Motor neuron (in vitro differentiated cells): Measurements from ENCODE around the gene TMEM79. TPM values are rescaled to one million over a fixed set of nuclear protein-coding genes. Genes with fewer than 3 reads are reported as not detected.
"Not testable (repeated sequence)": the region's sequence is repeated elsewhere in the genome, so short reads cannot be mapped to it uniquely, and the experiment has no call there.

Experiments used
- ATAC-seq, 8 experiments: fragments of 200-7000 bp; cut with Tn5 transposase; replicated peaks in 6 of 8; 2 replicates each; pipeline ENCODE4 v1.8.0; 2021; ENCODE audit warnings: mild to moderate bottlenecking in 8 of 8, moderate library complexity in 8 of 8
- H3K27ac ChIP-seq, 2 donors: fragments of 250-450 bp; sonication (Bioruptor Pico); 2 replicates each; pipeline ENCODE4 v1.9.0; 2021; ENCODE audit warnings: antibody characterized with exemption in 2 of 2, mild to moderate bottlenecking in 2 of 2, moderate library complexity in 1 of 2
- H3K4me1 ChIP-seq, 2 donors: fragments of 250-450 bp; sonication (Bioruptor Pico); replicated peaks in 1 of 2; 2 replicates each; pipeline ENCODE4 v1.6.1; 2021; ENCODE audit warnings: antibody characterized with exemption in 2 of 2, mild to moderate bottlenecking in 2 of 2, moderate library complexity in 1 of 2
- H3K4me3 ChIP-seq, 5 donors: fragments of 250-450 bp; sonication (Bioruptor Pico); 2 replicates each; pipeline ENCODE4 v1.9.0; 2021; ENCODE audit warnings: antibody characterized with exemption in 5 of 5, mild to moderate bottlenecking in 5 of 5, moderate library complexity in 4 of 5
- WGBS, 10 experiments: fragments of 450-650 bp; shearing (Covaris generic); methylation state at CpG; one replicate each; pipeline ENCODE4 v1.0.0; 2022; 5-methylcytosine and 5-hydroxymethylcytosine counted together
- in situ Hi-C, 9 experiments: fragments of 400-800 bp; cut with MboI; loops; one replicate each; pipeline ENCODE4 v1.15.0; 2021; ENCODE audit warnings: low sequenced_read_pairs in 9 of 9, low pct_unique_long_range_greater_than_20kb in 2 of 9; ENCODE audit not compliant: unreplicated experiment in 9 of 9
- total RNA-seq, 8 experiments: library from RNA; unstranded; fragments of 300-600 nt; gene quantifications; 2 replicates each; pipeline versions ENCODE4 v1.2.3 to v1.2.4, GENCODE V29; 2022

The TMEM79 gene
- total RNA-seq, 8 experiments from 2014 or later: 3.1 to 6.5 (median 4.8) TPM

DNA sequence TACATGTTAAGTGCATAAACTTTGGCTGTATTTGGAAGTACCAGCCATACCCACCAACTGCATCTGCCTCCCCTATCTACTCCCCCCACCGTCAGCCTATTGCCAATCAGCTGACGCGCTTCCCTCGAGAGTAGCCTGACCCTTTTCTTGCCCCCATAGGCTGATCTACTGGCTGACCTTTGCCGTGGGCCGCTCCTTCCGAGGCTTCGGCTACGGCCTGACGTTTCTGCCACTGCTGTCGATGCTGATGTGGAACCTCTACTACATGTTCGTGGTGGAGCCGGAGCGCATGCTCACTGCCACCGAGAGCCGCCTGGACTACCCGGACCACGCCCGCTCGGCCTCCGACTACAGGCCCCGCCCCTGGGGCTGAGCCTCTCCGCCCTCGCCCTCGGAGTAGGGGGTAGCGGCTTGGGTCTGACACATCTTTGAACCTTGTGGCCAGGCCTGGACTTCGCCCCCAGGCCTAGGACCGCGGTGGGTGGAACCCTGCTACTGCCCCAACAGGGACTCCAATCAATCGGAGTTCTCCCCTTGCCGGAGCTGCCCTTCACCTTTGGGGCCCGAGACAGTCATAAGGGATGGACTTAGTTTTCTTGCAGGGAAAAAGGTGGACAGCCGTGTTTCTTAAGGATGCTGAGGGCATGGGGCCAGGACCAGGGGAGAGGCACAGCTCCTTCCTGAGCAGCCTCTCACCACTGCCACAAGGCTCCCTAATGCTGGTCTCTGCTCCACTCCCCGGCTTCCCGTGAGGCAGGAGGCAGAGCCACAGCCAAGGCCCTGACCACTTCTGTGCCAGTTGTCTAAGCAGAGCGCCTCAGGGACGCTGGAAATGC, 7.3 kb downstream of the TMEM79 start:
- Histone ChIP-seq H3K27ac (peak overlapping the region; percentile 63 to 83), H3K4me1 (peaks cover 14 to 19% of the 10 kb centered on the region in 2 donors), H3K4me3 (peak overlapping the region; percentile 22 to 33 (median 29))
- in situ Hi-C loops: no loop called here
- ATAC-seq: peak; percentile 92 to 98 (median 95)
- 2 to 40% (median 13%) methylated on average over 2 to 15 of the region's 37 CpGs; no CpG with 5 or more reads in 2 of the 10 experiments for whole genome bisulfite sequencing, 10 experiments

DNA sequence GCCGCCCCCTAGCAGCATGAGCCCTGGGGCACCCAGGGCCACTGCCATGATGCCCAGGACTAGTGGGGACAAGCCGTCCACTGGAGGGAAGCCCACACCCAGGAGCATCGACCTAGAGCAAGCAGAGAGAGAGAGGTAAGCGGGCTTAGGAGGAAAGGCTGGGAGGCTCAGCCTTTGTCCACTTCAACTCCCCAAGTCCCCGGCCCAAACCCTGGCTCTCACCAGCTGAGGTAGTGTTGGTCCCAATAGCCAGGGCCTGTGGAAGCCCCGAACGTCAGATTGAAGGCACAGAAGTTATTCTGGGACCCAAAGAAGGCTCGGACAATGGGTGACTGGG, 8.9 kb downstream of the TMEM79 start:
- no peak for ATAC-seq
- WGBS, 10 experiments: 40 to 90% (median 80%) methylated on average over 1 to 7 of the region's 8 CpGs; no CpG with 5 or more reads in 3 of the 10 experiments
- H3K27ac ChIP-seq: no peak overlapping the region

DNA sequence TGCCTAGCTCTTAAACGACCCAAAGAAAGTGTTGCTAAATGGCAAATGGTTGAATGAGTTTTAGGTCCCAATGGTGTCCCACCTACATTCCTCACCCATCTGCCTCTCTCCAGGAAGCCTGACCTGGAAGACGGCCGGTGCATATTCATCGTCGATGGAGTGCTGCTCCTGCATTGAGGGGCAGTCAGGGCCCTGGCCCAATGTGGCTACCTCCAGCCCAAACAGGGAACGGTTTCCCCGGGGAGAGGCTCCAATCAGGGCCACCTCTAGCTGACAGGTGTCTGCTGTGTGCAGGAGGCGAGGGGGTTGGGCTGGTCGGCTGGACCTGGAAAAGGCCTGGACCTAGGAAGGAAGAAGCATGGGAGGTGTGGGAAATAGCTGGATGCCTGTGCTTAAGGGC, 9.8 kb downstream of the TMEM79 start:
- whole genome bisulfite sequencing, 10 experiments: 88 to 94% (median 90%) methylated on average over 6 to 9 of the region's 9 CpGs; no CpG with 5 or more reads in 6 of the 10 experiments
- in situ Hi-C loops: no loop called here
- ATAC-seq: no peak
- peaks cover 14 to 19% of the 10 kb centered on the region in 2 donors for H3K4me1 ChIP-seq
- no peak overlapping the region for H3K27ac ChIP-seq
- no peak overlapping the region for H3K4me3 ChIP-seq

More for the DNA sequence above, 8.9 kb downstream of the TMEM79 start:
- in situ Hi-C loops: no loop called here
- Histone ChIP-seq H3K4me3 (no peak overlapping the region), H3K4me1 (peaks cover 14 to 19% of the 10 kb centered on the region in 2 donors)

DNA sequence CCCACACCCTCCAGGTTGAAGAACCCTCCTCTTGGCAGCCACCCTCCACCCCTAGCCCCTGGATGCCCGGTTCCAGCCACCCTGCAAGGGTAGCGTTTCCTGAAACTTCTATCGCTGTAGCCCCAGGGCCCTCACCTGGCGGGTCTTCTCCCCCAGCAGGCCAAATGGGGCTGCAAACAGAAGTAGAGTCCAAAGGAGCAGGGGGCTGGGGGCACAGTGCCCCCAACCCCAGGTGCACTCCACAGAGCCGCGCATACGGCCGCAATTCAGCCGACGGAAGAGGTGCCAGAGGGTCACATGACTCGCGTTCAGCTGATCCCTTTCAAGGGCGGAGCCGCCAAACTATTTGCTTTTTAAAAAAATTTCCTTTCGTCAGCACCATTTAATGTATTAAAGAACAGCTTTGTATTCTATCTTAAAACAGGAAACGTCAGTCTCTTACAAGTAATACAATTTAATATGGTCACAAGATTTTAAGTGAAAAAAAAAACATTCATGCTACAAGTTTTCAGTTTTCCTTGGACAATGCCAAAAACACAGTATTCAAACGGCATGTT, 11.3 kb downstream of the TMEM79 start, which contains the start of gene GLMP:
GLMP (minus strand) TSS at position 289 of the 557 bp plus-strand sequence; CDS start at position 255, 34 bp downstream.
- in situ Hi-C loops: no loop called here
- peaks cover 12 to 17% of the 10 kb centered on the region in 2 donors for H3K4me1 ChIP-seq
- 0 to 15% (median 3%) methylated on average over 1 to 16 of the region's 17 CpGs; no CpG with 5 or more reads in 1 of the 10 experiments for WGBS, 10 experiments

DNA sequence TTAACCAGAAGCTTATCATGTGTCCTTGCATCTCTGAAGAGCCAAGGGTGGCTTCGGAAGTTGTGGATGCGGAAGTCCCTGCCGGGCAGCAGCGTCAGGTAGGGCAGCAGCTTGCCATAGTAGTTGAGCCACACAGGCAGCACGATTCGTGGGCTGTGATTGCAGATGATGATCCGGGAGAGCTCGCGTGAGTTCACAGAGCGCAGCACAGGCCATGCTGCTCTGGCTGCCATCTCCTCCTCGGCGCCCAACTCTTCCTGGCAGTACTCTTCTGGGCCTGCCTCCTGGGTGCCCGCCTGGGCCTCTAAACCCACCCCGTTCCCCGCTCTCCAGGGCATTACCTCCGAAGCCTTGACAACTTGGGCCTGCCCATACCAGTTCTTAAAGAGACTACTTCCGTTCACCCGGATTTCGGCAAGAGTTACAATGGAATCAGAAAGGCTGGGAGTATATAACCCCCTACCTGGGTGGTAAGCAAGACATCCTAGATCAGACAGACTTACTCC, 14.8 kb downstream of the TMEM79 start, which contains the start of gene VHLL:
VHLL (minus strand) TSS at position 456 of the 506 bp plus-strand sequence; CDS start at position 338, 118 bp downstream.
- Histone ChIP-seq H3K4me3 (no peak within 1 kb of the TSS), H3K27ac (no peak within 1 kb of the TSS), H3K4me1 (peaks cover 3 to 6% of the 10 kb centered on the region in 2 donors)
- ATAC-seq: peak in 1 of 8 experiments; percentile 7
- 74 to 96% (median 80%) methylated on average over 6 to 19 of the region's 19 CpGs; no CpG with 5 or more reads in 3 of the 10 experiments for WGBS, 10 experiments
- in situ Hi-C loops: no loop called here

More for the DNA sequence above, 11.3 kb downstream of the TMEM79 start, which contains the start of gene GLMP:
- Histone ChIP-seq H3K27ac (no peak within 1 kb of the TSS), H3K4me3 (peak within 1 kb of the TSS; percentile 35 to 63 (median 43))
- ATAC-seq: peak in 4 of 8 experiments; percentile 11 to 45 (median 28)

DNA sequence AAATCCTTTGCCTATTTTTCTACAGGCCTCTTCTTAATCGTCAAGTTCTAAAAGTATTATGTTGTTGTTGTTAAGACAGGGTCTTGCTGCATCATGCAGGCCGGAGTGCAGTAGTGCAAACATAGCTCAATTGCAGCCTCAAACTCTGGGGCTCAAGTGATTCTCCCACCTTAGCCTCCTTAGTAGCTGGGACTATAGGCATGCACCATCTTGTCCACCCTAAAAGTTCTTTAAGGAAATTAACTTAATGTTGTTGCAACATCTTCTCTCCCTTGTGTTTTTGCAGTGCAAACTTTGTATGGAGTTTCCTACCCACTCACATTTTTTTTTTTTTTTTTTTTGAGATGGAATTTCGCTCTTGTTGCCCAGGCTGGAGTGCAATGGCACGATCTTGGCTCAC, 19.1 kb downstream of the TMEM79 start:
- 81 to 100% (median 95%) methylated on average over 2 to 4 of the region's 4 CpGs; no CpG with 5 or more reads in 3 of the 10 experiments for WGBS, 10 experiments
- no peak for ATAC-seq
- in situ Hi-C loops: no loop called here
- no peak overlapping the region for H3K27ac ChIP-seq
- no peak overlapping the region for H3K4me3 ChIP-seq
- no peaks in the 10 kb centered on the region for H3K4me1 ChIP-seq

DNA sequence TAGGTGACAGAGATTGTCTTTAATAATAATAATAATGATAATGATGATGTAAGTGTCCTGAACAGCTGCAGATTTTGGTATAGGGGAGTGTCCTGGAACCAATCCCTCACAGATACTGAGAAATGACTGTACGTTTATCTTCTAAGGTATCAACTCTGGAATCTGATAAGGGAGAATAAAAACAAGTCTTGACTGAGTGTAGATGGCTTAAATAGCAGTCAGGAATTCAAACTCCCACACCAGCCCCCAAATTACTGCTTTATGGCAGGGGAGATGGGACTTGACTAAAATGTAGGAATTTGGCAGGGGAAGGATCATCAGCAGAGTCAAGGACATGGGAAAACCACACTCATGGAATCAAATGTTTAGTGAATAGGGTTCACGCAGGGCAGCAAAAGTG, 21.1 kb downstream of the TMEM79 start:
- ATAC-seq: no peak
- H3K4me1 ChIP-seq: no peaks in the 10 kb centered on the region
- H3K4me3 ChIP-seq: no peak overlapping the region
- H3K27ac ChIP-seq: no peak overlapping the region
- WGBS, 10 experiments: 13 to 100% (median 100%) methylated on average over 1 to 2 of the region's 2 CpGs; no CpG with 5 or more reads in 3 of the 10 experiments
- in situ Hi-C loops: no loop called here

DNA sequence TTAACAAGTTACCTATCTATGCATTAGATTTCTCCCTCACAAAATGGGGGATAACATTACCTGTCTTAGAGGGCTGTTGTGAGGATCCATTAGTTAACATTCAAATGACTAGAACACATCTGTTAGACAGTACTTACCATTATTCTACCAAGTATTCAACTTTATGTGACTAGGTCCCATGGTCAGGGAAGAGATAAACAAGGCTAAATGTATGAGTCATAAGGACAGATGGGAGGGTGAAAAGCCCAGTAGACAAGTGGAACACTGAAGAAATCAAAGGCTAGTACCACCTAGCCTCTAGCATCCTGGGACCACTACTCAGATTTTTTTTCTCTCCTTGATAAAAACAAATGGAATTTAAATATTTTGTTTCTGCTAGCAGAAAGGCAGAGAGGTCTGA, 24.0 kb downstream of the TMEM79 start:
- Histone ChIP-seq H3K4me1 (no peaks in the 10 kb centered on the region), H3K4me3 (no peak overlapping the region), H3K27ac (no peak overlapping the region)
- ATAC-seq: peak in 2 of 8 experiments; percentile 65 to 89
- in situ Hi-C loops: no loop called here

DNA sequence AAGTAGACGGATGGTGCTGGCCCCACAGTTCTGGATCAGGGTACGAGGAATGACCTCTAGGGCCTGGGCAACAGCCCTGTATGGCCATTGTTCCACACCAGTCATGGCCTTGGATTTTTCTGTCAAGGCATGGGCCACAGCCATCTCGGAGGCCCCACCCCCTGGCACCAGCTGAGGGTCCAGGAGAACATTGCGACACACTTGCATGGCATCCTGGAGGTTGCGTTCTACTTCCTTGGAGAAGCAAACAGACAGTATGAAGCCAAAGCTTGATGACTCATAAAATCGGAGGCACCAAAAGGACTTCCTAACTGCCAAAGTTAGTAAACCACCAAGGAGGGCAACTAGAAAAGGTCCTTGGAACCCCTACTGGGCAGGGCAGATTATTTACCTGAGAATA, 26.8 kb downstream of the TMEM79 start:
- Histone ChIP-seq H3K27ac (no peak overlapping the region), H3K4me3 (no peak overlapping the region), H3K4me1 (no peaks in the 10 kb centered on the region)
- WGBS, 10 experiments: 49 to 100% (median 96%) methylated on average over 1 to 6 of the region's 6 CpGs; no CpG with 5 or more reads in 1 of the 10 experiments
- no peak for ATAC-seq
- in situ Hi-C loops: no loop called here

DNA sequence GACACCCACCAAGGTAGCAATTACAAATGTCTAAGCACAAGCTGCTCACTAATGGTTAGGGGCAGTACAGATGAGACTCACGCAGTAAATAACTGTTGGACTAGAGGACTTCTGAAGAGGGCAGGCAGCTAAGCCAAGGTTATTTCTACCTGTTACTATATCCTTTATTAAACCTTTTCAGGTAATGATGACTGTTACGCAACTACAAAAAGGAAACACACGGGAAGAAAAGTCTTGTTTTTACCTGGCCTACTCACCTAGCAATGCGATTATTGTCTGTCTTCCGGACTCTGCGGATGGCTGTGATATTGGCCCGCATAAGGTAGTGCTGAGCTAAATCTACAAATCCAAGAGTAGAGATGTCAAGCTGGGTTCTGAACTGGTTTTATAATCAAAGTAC, 32.8 kb downstream of the TMEM79 start:
- Histone ChIP-seq H3K4me3 (no peak overlapping the region), H3K4me1 (no peaks in the 10 kb centered on the region), H3K27ac (no peak overlapping the region)
- ATAC-seq: no peak
- in situ Hi-C loops: no loop called here
- WGBS, 10 experiments: 86 to 100% (median 96%) methylated on average over 2 to 7 of the region's 7 CpGs

DNA sequence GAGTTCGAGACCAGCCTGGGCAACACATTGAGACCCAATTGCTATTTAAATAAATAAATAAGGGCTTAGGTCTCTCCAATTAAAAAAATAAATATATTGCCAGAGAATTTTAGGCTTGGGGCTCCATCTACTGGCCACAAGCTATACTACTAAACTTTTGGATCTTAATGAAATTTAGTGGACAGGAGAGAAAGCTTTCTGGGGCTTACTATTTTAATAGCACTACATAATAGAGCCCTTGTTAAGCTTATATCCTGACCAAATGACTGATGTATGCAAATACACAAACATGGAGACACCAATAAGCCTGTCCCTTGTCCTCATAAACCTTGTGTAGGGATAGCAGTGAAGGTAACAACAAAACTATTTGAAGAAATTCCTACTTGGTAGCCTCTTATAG, 35.5 kb downstream of the TMEM79 start:
- in situ Hi-C loops: no loop called here
- WGBS, 10 experiments: 63 to 100% (median 100%) methylated on average over 1 of the region's 1 CpG; no CpG with 5 or more reads in 4 of the 10 experiments
- Histone ChIP-seq H3K27ac (no peak overlapping the region), H3K4me3 (no peak overlapping the region), H3K4me1 (no peaks in the 10 kb centered on the region)
- peak in 1 of 8 experiments; percentile 32 for ATAC-seq

DNA sequence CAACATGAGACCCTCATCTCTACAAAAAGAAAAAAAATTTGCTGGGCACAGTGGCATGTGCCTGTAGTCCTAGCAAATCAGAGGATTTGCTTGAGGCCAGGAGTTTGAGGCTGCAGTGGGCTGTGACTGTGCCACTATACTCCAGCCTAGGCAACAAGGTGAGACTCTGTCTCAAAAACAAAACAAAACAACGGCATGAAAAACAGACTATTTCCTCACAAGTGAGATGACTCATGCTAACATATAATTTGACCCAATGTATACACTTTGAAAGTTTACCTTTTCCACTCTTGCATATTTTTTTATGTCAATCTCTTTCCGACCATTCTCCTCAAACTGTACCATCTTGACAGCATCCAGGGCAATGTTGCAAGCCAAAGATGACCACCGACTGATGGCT, 36.4 kb downstream of the TMEM79 start:
- ATAC-seq: no peak
- no peak overlapping the region for H3K27ac ChIP-seq
- in situ Hi-C loops: no loop called here
- 36 to 100% (median 93%) methylated on average over 1 to 3 of the region's 3 CpGs; no CpG with 5 or more reads in 1 of the 10 experiments for WGBS, 10 experiments
- H3K4me1 ChIP-seq: no peaks in the 10 kb centered on the region
- H3K4me3 ChIP-seq: no peak overlapping the region

DNA sequence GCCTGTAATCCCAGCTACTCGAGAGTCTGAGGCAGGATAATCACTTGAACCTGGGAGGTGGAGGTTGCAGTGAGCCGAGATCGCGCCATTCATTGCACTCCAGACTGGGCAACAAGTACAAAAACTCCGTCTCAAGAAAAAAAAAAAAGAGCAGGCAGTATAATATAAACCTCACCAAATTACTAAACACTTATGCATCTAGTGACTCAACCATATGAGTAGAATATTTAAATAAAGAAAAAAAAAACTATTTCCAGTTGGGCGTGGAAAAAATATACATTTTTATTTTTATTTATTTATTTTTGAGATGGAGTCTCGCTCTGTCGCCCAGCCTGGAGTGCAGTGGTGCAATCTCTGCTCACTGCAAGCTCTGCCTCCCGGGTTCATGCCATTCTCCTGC, 39.1 kb downstream of the TMEM79 start:
- H3K4me3 ChIP-seq, H3K27ac ChIP-seq, in situ Hi-C loops, H3K4me1 ChIP-seq: not testable (repeated sequence)
- 40 to 100% (median 86%) methylated on average over 1 to 9 of the region's 9 CpGs for WGBS, 10 experiments
- peak in 3 of 8 experiments; percentile 83 to 87 (median 83) for ATAC-seq
